HG03571 (cell line): ENCODE measurements around the gene CXXC1.
"Not testable (repeated sequence)": the region's sequence is repeated elsewhere in the genome, so short reads cannot be mapped to it uniquely, and the experiment has no call there.

ENCODE experiments used
- ATAC-seq: cut with Tn5 transposase; IDR thresholded peaks from one replicate; pipeline ENCODE4 v1.9.1; 2021; ENCODE audit not compliant: unreplicated experiment

The CXXC1 gene

GRCh38 chr18:50276452-50276851, 11.0 kb downstream of the CXXC1 start:
- ATAC-seq = no peak

DNA sequence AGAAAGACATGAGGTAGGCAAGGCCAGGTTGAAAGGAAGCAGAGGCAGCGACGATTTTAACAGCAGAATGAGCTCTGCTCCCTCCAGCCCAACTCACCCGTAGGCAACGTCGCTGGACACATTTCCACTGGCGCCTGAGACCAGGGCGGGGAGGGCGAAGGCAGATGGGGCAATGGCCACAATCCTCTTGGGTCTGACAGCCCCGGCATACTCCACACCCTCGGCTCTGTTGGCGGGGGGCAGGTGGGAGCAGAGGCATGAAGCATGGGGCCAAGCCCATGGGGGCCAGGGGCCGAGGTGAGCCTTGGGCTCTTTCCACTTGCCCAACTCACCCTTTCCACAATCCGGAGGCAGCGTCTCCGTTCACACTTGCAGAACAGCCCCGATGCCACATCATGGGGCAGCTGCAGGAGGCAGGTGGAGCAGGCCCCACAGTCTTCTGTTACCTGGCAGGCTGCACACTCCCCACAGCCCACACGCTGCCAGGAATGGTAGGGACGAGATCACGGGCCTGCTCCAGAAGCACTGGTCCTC, 11.9 kb downstream of the CXXC1 start:
- ATAC-seq = no peak

DNA sequence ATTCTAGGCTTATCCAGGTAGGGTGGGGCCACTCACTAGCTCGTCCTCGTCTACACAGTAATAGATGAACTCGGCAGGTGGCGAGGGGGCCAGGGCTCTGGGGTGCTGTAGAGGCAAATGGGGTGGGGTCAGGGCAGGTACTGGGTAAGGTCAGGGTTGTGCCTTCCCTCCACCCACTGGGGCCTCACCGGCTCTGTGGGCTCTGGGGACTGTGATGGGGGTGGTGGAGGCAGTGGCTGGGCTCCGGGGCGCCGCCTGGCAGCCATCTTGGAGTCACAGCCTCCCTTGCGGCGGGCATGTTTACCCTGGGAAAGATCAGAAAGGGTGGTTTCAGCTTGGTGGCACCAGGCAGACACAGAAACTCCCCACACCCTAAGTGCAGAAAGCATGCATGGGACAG, 12.6 kb downstream of the CXXC1 start:
- no peak for ATAC-seq

- no peak for ATAC-seq
Observed at GRCh38 chr18:50274044-50274442, 13.4 kb downstream of the CXXC1 start.

DNA sequence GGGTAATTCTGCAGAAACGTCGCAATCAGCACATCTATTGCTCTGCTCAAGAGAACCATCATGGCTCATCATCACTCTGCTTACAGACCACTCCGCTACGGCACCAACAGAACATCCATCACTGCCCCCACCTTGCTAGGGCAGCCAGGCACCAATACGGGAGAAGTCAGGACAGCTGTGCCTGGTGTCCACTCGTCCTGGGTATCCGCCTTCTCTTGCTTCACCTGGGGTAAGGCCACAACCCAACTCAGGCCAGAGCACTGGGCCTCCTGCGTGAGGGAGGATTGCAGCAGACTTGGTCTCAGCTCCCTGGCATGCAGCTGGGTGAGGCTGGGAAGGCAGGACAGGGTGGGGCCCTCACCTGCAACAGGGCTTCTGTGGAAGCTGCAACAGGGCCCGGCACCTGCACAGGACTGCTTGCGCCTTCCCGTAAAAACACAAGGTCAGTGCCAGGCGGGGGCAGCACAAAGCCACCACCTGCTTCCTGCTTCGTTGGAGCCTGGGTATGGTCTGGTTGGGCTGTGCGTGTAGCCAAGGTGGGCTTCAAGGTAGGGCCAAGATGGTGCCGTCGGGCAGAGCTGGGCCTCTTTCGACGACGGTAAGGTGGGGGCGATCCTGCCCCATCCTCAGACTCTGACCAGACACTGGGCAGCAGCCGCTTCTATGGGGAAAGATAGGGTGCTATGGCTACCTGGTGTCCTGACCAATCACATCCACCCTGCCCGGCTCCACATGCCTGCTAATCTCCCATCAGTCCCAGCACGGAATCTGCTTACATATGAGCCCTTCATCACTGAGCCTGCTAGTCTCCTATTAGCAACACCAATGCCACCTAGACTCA, 14.1 kb downstream of the CXXC1 start:
- ATAC-seq = no peak

DNA sequence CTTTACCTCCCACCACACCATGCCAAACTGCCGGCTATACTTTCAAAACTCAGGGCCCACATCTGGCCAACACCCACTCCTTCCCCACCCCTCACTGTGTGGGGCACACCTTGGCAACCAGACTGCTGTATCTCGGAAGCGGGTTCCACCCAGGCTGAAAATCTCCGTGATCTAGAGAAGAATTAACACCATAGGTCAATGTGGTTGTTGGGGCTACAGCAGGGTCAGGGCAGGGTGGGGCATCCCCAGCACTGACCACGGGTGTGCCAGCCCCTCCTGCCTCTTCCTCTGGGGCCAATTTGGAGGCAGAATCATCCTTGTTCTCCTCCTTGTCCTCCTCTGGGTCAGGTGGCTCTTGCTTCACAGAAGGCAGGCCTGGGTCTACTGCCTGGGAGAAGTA, 14.9 kb downstream of the CXXC1 start:
- no peak for ATAC-seq

DNA sequence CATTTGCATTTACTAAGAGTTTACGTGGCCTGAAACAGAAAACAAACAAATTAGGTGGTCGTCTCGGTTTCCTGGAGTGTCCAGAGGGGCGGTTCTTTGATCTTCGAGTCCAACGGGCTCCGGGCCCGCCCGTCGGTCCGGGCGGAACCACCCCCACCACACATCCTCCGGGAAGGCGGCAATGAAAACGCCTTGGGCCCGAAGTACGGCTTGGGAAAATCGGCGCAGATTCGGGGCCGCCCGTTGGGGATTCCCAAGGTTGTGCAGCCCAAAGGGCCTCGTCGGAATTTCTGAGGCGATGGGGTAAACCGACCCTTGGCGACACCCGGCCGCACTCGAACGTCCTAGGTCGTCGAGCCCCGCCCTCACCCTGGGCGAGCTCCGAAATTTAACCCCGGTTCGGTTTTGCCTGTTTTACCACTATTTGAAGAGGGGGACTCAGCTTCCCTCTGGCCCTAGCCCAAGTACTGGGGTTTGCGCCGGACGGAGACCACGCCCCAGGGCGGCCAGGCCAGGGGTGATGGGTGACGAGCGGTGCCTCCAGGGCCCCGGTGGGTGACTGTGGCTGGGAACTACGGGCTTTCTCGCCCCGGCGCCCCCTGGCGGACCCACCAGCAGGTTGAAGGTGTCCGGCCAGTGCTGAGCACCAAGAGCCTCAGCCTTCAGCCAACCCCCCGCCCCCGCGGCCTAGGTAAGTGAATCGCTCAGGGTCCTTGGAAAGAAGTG, 19.3 kb downstream of the CXXC1 start:
- ATAC-seq = peak; percentile 68

DNA sequence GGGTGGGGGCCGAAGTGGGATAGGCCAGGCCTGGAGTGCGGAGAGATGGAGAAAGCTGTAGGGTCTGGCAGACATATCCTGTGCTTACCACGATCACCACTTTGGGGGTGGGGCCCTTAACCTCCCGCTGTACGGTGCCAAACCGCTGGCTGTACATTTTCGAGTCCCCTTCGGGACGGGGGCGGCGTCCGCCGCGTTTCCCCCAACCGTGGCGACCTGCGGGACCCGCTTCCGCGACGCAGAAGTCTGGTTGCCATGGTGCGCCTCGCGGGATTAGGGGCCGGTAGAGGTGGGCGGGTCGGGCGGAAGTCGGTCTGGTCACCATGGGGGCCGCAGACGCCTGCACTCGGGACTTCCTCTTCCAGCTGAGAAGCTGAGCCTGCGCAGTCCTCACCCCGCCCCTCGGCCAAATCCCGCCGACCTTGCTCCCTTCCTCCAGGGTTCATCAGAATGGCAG, 21.2 kb downstream of the CXXC1 start, which contains the start of gene CFAP53:
Gene CFAP53, minus strand, starts transcription at position 248 of the 457 bp plus-strand sequence. Its CDS starts 91 bp downstream, at position 157.
- peak; percentile 78 for ATAC-seq

GRCh38 chr18:50262977-50263376, 24.5 kb downstream of the CXXC1 start:
- ATAC-seq = no peak

GRCh38 chr18:50250935-50251334, 36.6 kb downstream of the CXXC1 start:
- ATAC-seq = no peak

DNA sequence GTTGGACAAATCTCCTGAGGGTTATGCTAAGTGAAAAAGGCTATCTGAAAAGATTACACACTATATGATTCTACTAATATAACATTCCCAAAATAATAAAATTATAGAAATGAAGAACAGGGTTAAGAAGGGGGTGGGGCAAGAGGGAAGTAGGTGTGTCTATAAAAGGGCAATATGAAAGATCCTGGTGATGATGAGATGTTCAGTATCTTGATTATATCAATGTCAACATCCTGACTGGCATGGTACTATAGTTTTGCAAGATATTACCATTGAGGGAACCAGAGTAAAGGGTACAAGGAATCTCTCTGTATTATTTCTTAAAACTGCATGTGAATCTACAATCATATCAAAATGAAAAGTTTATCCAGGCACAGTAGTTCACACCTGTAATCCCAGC, 37.9 kb downstream of the CXXC1 start:
- no peak for ATAC-seq

- ATAC-seq = no peak
Observed at GRCh38 chr18:50247561-50247960, 39.9 kb downstream of the CXXC1 start.

DNA sequence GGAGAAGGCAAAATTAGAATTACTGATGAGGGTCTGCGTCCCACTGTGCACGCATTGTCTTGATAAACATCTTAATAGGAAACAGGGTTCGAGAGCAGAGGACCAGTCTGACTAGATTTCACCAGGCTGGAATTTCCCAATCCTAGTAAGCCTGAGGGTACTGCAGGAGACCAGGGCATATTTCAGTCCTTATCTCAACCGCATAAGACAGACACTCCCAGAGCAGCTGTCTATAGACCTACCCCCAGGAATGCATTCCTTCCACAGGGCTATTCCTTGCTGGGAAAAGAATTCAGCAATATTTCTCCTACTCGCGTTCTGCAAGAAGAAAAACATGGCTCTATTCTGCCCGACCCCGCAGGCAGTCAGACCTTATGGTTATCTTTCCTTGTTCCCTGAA, 45.7 kb downstream of the CXXC1 start:
- not testable (repeated sequence) for ATAC-seq

- ATAC-seq = no peak
Observed at GRCh38 chr18:50240080-50240563, 47.4 kb downstream of the CXXC1 start.

DNA sequence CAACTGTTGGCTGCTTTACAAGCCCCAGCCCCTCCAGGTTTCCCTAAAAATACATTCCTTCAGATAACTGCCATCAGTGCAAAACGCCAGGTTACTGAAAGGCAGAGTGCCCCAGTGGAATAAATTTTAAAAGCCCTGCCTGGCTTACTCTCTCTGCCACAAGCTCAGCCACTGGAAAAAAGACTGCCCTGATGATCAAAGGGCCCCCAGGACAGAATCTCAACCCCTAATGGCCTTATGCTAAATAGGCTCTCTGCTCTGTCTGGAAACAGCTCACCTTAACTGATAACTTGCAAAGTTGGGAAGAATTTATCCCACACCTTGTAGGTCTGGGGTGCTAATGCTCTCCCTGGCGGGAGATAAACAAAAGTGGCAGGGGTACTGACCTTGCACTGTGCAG, 55.1 kb downstream of the CXXC1 start:
- no peak for ATAC-seq
